T1000 (cell line): ENCODE measurements around the gene P2RX1.
"Not testable (repeated sequence)": the region's sequence is repeated elsewhere in the genome, so short reads cannot be mapped to it uniquely, and the experiment has no call there.

Experiments
- DNase-seq: peaks from one replicate; lab custom pipeline; 2025; ENCODE audit warnings: mixed read lengths; lab: John Stamatoyannopoulos, UW

Gene P2RX1

DNA sequence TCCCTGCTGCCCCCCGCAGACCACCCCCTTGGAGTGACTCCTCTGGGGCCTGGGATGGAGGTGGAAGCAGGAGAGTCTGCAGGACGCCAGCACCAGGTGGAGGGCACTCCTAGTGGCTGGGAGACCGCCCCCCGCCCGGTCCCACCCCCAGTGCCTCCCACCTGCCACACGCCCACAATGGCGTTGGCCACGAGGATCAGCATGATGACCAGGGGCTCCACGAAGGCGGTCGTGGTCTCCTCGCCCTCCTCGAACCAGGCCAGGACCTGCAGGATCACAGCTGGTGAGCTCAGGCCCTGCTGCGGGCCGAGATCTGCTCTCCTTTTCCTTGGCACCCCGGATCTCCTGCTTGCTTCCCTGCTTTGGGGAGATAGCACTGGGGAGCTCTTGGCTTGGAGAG is 35.2 kb upstream of the P2RX1 start:
- no peak for DNase-seq

DNA sequence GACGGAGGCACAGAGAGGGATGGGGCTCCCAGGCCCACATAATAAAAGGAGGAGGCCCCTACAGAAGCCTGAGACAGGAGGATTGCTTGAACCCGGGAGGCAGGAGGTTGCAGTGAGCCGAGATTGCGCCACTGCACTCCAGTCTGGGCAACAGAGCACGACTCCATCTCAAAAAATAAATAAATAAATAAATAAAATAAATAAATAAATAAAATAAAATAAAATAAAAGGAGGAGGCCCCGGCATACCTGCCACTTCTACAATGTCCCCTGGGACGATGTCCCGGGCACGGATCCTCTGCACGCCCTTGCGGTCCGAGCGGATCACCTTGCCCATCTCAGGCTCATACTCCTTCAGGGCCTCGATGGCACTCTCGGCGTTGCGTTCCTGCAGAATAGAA is 34.7 kb upstream of the P2RX1 start:
- no peak for DNase-seq

DNA sequence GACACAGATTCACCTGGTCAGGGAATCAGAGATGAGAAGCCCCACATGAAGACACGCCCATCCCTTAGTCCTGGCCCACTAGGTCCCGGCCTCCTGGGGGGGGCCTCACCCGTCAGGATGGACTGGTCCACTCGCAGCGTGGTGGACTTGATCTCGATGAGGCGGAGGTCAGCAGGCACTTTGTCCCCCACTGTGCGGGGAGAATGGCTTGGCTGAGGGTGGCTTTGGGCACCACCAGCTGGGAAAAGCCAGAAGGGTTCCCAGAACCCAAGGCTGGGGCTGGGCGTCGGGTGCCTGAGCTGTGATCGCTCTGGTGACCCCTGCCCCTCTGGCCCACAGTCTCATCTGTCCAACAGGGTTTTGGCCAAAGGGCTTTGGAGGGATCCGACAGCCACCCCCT is 34.3 kb upstream of the P2RX1 start:
- no peak for DNase-seq

DNA sequence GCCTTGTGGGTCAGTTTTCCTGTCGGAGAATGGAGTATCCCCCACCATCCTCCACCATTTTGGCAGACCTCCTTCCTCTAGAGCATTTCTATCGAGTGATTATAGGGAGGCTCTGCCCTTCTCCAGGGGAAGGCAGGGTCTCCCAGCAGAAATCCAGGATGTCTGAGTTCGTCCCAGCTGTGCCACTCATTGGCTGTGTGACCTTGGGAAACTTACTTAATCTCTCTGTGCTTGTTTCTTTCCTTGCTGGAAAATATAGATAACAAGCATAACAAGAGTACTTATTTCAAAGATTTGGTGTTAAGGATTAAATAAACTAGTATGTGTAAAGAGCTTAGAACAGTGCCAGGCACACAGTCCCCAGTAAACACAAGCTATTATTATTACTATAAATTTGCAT is 33.2 kb upstream of the P2RX1 start:
- DNase-seq = no peak

DNA sequence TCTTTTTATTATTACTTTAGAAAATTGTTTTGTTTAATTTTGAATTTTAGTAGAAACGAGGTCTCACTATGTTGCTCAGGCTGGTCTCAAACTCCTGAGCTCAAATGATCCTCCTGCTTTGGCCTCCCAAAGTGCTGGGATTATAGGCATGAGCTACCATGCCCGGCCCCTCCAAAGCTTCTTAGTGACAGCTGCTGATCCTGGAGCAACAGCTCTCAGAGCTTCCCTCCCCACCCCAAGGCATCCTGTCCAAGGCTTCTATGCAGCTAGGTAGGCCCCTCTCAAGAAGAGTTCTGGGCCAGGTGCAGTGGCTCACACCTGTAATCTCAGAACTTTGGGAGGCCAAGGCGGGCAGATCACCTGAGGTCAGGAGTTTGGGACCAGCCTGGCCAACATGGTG is 32.3 kb upstream of the P2RX1 start:
- DNase-seq = not testable (repeated sequence)

DNA sequence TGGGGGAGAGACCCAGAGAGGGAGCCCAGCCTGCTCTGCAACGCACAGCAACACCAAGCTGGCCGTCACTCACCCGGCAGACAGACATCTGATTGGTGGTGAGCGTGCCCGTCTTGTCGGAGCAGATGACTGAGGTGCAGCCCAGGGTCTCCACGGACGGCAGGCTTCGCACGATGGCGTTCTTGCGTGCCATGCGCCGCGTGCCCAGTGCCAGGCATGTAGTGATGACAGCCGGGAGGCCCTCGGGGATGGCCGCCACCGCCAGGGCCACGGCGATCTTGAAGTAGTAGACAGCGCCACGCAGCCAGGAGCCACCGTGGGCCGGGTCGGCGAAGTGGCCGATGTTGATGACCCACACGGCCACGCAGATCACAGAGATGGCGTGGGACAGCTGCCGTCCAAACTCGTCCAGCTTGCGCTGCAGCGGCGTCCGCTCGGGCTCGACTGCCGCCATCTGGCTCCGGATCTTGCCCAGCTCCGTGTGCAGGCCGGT is 31.1 kb upstream of the P2RX1 start:
- no peak for DNase-seq

DNA sequence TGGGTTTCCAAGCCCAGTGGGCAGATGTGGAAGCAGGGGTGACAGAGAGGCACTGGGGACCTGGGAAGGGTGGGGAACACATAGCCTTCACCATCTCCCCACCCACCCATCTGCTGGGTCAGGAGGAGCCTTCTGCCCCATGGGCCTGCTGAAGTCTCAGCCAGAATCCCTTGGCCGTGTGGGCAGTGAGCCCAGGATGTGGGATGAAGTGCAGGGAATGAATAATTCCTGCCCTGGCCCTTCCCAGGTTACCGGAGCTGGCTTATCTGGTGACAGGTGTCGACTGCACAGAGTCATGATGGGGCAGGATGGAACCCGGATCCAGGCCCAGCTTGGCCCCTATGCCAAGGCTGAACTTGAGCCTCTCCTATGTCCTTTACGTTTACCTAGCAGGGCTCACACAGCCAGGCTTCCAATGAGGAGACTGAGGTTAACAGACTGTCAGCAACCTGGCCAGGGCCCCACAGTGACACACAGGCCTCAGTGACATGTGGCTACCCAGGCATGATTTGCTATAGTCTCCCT is 30.5 kb upstream of the P2RX1 start:
- no peak for DNase-seq

DNA sequence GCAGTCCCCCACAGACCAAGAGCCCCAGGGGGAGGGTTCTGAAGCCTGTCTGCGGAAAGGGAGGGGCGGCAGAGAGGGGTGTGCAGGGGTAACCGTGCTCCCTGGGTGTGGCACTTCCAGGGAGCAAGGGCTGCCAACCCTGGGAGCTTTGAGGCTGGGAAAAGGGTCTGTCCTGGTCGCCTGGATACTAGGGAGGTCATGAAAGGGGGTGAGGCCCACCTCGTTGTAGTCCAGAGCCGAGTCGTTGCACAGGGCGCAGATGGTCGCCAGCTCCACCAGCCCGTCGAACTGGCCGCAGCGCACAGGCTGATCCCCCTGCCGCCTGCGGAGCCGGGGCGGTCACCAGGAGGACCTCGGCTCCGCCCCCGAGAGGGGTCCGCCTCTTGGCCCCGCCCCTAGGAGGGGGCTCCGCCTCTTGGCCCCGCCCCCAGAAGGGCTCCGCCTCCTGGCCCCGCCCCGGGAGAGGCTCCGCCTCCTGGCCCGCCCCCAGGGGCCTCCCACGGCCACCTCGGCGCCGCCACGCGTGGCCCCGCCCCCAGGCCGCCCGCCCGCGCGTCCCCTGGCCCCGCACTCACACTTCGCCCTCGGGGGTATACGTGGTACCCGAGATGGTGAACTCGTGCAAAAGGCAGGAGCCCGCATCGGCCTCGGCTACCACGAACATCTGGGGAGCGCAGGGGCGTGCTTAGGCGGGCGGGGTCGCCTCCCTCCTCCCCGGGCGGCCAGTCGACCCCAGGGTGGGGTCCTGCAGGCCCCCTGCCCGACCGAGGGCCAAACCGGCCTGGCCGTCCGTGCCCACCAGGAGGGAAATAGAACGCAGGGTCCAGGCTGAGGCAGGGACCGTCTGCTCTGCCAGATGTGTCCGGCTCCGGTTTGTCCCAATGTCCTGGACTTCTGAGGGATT is 28.5 kb upstream of the P2RX1 start:
- DNase-seq = peak; percentile 73

DNA sequence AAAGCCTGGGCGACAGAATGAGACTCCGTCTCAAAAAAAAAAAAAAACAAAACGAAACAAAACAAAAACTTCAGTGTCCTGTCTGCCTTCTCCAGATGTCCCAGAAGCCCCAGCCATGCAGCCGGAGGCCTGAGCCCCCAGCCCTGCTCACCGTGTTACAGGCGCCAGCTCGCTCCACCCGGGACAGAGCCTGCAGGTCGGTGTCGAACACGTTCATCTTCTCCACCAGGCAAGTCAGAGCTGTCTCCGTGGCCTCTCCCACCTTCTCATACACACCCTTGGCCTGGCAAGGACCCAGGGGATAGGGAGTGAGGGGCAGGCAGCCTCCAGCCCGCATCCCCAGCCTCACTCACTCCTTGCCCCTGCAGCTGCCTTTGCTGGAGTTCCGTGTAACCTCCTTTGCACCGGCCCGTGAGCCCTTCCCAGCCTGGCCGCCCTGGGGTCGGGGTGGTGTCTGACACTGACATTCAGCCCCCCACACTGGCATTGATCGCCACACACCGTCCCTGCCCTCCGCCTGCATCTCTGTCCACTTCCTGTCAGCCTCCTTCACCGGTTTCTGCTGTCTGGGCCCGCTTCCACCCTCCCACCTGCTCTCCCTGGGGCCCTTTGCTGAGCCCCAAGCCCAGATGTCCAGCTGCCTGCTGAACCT is 27.1 kb upstream of the P2RX1 start:
- no peak for DNase-seq

DNA sequence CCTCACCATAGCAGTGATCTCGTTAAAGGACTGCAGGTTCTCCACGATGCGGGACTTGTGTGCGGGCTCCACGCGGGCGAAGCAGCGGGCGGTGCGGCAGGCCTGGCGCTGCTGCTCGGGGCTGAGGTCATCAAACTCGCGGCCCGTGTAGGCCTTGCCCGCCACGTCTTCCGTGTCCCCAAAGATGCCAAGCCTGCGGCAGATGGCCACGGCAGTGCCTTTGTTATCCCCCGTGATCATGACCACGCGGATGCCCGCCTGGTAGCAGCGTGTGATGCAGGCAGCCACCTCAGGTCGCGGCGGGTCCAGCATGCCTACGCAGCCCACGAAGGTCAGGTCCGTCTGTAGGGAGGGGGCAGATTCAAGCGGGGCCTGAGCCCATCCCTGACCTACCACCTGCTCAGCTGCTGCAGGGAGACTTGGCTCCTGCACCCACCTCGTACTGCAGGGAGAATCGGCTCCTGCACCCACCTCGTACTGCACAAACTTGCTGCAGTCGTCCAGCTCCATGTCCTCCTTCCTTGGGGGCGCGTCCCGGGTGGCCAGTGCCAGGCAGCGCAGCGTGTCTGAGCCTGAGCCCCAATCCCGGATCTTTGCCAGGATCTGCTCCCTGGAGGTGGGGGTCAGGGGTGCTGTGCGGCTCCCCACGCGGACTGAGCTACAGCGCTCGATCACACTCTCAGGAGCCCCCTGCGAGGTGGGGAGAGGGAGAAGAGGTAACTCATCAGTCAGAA is 24.9 kb upstream of the P2RX1 start:
- DNase-seq = no peak

DNA sequence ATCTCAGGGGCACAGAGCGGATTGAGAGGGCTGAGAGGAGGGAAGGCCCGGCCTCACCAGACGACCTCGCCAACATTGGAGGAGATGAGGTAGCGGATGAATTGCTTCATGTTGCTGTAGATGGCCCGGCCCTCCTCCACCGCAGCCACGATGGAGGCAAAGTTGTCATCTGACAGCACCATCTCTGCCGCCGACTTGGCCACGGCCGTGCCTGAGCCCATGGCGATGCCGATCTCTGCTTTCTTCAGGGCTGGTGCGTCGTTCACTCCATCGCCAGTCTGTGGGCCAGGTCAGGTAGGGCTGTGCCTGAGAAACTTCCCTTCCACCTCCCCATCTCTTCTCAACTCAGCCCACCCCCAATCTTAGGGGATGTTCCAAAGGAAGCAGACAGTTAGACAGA is 21.1 kb upstream of the P2RX1 start:
- no peak for DNase-seq

DNA sequence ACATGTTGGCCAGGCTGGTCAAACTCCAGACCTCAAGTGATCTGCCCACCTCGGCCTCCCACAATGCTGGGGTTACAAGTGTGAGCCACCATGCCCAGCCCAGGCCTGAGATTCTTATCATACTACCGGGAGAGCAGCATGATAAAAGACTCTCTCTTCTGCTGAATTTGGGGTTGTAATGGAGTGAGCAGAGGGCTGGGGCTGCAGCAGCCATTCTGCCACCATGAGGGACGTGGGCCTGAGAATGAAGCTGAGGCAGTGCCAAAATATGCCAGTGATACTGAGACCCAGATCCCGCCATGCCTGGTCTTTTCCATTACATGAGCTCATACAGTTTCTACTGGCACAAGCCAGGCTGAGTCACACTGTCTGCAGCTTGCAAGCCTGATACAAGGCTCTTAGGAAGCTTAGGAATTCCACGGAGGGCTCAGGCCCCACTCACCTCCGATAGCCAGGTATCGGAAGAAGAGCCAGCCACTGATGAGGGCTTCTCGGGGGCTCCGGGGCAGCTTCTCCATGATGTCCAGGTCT is 19.6 kb upstream of the P2RX1 start:
- DNase-seq = no peak

DNA sequence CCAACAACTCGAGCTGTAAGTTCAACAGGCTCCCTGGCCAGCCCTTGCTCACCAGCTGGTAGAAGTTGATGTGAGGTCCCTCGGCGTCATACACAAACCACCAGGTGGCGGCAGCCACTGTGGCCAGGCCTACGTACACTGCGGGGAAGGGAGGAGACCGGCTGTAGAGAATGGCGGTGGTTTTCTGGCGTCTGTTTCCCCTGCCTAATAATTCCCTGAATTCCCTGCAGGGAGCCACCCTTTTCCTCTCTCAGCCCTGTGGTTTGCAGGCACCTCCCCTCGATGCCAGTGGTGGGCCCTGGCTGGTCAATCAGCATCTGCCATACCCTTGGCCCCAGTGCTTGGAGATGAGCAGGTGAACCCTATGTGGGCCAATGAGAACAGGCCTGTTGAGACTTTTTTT is 18.9 kb upstream of the P2RX1 start:
- no peak for DNase-seq

DNA sequence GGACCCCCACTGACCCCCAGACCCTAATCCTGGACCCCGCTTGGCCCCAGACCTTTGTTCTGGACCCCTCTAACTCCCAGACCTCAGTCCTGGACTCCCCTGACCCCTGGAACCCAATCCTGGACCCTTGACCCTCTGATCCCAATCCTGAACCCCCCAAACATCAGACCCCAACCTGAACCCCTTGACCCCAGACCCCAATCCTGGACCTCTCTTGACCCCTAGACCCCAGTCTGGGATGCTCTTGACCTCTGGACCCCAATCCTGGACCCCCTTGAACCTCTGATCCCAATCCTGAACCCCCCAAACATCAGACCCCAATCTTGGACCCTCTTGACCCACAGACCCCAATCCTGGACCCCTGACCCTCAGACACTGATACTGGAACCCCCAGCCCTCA is 13.5 kb upstream of the P2RX1 start:
- no peak for DNase-seq

DNA sequence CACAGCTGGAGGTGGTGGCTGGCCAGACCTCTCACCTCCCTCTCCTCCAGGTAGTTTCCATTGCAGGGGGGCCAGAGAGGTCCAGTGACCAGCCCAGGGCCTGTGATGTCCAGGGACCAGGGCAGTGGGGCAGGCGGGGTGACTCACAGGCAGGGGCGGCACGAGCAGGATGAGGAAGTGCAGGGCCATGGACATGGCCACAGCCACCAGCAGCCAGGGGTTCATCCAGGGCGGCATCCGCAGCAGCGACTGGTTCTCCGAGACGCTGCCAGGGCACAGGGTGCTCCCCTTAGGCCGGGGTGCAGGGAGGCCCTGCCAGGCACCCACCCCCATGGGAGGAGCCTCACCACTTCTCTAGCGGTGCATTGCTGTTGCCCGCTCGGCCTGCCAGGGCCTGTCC is 12.9 kb upstream of the P2RX1 start:
- DNase-seq = no peak

DNA sequence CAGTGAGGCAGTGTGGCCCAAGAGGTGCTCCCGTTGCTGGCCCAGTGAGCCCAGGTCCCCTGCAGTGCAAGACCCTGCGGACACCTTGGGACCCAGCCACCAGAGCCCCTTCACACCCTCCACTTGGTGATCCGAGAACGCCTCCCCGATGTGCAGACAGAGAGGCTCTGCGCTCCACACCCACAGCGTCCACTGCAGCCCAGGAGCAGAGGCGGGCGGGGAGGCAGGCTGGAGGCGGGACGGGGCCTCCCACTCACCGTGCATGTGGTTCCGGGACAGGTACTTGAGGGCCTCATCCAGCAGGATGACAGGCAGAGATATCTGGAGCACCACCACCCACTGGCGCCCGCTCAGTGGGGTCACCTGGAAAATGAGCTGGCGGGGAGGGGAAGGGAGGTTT is 12.1 kb upstream of the P2RX1 start:
- DNase-seq = no peak

DNA sequence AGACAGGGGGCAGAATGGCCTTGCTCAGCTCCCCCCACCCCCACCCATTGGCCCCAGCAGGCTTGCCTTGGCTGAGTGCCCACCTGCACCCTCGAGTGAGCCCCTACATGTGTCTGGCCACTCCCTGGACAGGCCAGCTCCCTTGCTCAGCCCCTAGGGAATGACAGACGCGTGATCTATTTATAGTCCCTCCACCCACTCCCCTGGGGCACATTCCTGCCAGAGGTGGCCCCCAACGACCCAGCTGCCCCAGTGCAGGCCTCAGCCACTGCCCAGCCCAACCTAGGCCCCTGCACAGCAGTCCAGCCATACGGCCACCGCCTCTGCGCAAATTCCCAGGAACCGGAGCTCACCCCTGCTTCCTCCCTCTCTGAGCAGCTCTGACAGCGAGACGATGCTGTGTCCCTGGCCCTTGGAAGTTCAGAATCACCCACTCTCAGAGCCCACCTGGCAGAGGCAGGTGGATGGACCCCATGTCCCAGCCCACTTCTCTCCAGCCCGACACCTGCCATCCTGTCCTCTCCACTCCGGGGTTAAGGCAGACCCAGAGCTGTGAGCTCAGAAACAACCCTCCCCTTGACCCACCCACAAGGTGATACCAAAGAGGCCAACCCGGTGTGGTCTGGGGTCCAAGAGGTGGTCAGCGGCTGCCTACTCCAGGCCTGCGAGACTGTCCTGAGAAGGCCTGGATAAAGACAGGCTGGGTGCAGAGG is 11.5 kb upstream of the P2RX1 start:
- DNase-seq = no peak

DNA sequence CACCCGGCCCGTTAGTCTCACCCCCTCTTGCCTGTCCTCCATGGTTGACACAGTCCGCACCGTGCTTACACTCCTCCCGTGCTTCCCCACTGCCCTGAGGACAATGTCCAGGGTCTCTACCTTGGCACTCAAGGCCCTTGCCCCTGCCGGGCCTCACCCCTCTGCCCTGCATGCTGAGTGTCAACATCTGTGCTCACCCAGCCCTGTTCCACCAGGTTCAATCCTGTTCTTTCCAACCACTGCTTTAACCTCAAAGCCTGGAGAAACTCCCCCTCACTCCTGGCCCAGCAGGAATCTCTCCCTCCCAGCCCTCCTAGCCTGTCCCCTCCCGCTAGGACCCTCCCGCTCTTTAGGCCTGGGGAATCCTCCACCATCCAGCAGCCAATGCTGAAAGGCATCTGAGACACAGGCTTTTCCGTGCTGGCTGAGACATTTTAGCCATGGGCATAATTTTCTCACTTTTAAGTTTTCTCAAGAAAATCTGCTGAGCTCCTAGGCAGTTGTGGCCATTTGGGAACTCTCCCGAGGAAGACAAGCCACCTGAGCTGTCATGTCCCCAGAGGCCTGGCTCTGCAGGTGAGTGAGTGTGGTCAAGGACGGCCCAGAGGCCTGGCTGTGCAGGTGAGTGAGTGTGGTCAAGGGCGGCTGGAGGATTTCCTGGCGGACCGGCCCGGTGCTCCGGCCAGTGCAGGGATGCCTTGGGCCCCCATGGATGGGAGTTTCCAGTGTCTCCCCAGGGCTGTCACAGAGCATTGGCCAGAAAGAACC is 10.8 kb upstream of the P2RX1 start:
- DNase-seq = no peak

DNA sequence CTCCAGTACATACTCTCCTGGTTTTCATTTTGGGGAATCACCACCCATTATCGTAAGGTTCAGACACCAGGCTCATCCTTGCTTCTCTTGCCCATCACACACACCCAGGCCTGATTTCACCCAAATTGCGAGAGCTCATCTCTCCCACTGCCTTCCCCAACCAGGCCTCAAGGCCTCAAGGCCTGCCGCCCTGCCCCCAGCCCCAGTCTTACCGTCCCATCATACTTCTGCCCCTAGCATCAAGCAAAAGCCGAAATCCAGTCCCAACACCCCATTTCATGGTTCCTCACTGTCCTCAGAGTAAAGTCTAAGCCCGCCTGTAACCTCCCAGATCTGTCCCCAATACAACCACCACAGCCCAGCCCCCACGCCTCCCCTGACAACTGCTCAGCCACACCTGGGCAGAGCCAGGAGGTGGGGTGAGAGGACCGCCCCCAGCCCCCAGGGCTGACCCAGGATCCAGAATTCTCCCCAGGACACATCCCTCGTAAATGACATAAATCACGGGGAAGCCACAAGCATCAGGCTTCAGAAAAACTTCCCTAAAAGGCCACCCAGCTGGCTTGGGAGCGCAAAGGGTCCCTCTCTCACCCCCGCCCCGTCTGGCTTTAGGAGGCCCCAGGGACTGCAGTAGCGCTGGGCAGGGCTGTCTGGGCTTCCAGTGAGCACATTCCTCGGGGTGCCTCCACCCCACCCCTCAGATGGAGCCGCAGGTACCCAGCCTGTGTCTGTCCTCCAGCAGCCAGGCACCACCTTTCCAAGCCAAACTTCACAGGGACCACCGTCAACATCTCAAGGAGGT is 9.6 kb upstream of the P2RX1 start:
- DNase-seq = no peak
